GM18505 (cell line): ENCODE data around the gene TMEM204.

Source experiments
- ATAC-seq: cut with Tn5 transposase; IDR thresholded peaks from one replicate; pipeline ENCODE4 v1.9.1; 2021; ENCODE audit not compliant: unreplicated experiment
- POLR2A ChIP-seq: IDR thresholded peaks from 4 replicates; pipeline ENCODE4 v1.6.1; 2011; ENCODE audit warnings: borderline replicate concordance; ENCODE audit not compliant: insufficient read depth, insufficient read length; ENCODE audit errors: extremely low read depth

Gene TMEM204

GRCh38 chr16:1532081-1532760 is 1.2 kb upstream of the TMEM204 start:
- no peak for ATAC-seq
- no peak for TF ChIP-seq POLR2A

GRCh38 chr16:1532771-1533170 is 695 bp upstream of the TMEM204 start:
- ATAC-seq, result no peak
- no peak for TF ChIP-seq POLR2A

- TF ChIP-seq POLR2A, result no peak
- ATAC-seq, result no peak
Observed at GRCh38 chr16:1534021-1535020, 855 bp downstream of the TMEM204 start.

- TF ChIP-seq POLR2A, result no peak
- ATAC-seq, result no peak
Observed at GRCh38 chr16:1535391-1536291, 2.2 kb downstream of the TMEM204 start.

GRCh38 chr16:1536601-1537000 is 3.1 kb downstream of the TMEM204 start:
- no peak for TF ChIP-seq POLR2A
- no peak for ATAC-seq

- TF ChIP-seq POLR2A, result no peak
- no peak for ATAC-seq
Observed at GRCh38 chr16:1537138-1537577, 3.7 kb downstream of the TMEM204 start.

GRCh38 chr16:1537763-1538289 is 4.4 kb downstream of the TMEM204 start:
- ATAC-seq, result no peak

GRCh38 chr16:1538804-1539520 is 5.5 kb downstream of the TMEM204 start:
- ATAC-seq, result no peak
- no peak for TF ChIP-seq POLR2A

More at GRCh38 chr16:1537763-1538289, 4.4 kb downstream of the TMEM204 start:
- TF ChIP-seq POLR2A, result no peak

GRCh38 chr16:1539720-1540555 is 6.5 kb downstream of the TMEM204 start:
- no peak for TF ChIP-seq POLR2A
- no peak for ATAC-seq

- no peak for TF ChIP-seq POLR2A
- ATAC-seq, result no peak
Observed at GRCh38 chr16:1540556-1540855, 7.0 kb downstream of the TMEM204 start.
